GM13977 (cell line): Measurements from ENCODE around the gene CREB5.

Source experiments
- DNase-seq: peaks from one replicate; pipeline ENCODE4 v3.0.0; 2012; ENCODE audit warnings: low spot score
- in situ Hi-C: fragments of 300-500 bp; cut with MboI; formaldehyde crosslinking; loops from one replicate; pipeline ENCODE4 v1.12.0; 2022; ENCODE audit warnings: low sequenced_read_pairs, low pct_unique_long_range_greater_than_20kb, mixed read lengths, inconsistent platforms; ENCODE audit not compliant: unreplicated experiment
- TF ChIP-seq, protein P1 (sequence below): IDR thresholded peaks from 2 replicates; pipeline ENCODE4 v1.5.1; 2012; ENCODE audit warnings: mild to moderate bottlenecking, control low read depth; ENCODE audit not compliant: insufficient read depth; ENCODE audit errors: extremely low read depth, missing control alignments

Gene CREB5

DNA sequence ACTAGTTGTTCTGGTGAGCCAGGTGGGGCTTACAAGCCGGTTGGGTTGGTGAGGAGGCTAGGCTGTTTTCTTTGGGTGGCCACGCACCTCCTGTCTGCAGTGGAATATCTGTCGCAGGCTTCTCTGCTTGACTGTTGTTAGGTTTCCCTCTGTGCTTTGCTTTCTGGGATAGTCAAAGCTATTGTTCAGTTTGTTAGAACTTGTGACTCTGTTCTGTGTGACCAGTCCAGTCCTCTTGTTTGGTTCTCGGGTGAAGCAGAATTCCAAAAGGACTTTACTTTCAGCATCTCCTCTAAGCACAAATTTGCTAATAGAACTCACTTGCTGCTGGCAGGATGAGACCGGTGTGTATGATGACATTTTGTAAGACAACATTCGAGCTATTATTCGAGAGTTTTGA is 105.3 kb downstream of the CREB5 start:
- in situ Hi-C loops: no loop called here
- no peak for DNase-seq
- TF ChIP-seq, protein P1, sequence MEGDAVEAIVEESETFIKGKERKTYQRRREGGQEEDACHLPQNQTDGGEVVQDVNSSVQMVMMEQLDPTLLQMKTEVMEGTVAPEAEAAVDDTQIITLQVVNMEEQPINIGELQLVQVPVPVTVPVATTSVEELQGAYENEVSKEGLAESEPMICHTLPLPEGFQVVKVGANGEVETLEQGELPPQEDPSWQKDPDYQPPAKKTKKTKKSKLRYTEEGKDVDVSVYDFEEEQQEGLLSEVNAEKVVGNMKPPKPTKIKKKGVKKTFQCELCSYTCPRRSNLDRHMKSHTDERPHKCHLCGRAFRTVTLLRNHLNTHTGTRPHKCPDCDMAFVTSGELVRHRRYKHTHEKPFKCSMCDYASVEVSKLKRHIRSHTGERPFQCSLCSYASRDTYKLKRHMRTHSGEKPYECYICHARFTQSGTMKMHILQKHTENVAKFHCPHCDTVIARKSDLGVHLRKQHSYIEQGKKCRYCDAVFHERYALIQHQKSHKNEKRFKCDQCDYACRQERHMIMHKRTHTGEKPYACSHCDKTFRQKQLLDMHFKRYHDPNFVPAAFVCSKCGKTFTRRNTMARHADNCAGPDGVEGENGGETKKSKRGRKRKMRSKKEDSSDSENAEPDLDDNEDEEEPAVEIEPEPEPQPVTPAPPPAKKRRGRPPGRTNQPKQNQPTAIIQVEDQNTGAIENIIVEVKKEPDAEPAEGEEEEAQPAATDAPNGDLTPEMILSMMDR: no peak

DNA sequence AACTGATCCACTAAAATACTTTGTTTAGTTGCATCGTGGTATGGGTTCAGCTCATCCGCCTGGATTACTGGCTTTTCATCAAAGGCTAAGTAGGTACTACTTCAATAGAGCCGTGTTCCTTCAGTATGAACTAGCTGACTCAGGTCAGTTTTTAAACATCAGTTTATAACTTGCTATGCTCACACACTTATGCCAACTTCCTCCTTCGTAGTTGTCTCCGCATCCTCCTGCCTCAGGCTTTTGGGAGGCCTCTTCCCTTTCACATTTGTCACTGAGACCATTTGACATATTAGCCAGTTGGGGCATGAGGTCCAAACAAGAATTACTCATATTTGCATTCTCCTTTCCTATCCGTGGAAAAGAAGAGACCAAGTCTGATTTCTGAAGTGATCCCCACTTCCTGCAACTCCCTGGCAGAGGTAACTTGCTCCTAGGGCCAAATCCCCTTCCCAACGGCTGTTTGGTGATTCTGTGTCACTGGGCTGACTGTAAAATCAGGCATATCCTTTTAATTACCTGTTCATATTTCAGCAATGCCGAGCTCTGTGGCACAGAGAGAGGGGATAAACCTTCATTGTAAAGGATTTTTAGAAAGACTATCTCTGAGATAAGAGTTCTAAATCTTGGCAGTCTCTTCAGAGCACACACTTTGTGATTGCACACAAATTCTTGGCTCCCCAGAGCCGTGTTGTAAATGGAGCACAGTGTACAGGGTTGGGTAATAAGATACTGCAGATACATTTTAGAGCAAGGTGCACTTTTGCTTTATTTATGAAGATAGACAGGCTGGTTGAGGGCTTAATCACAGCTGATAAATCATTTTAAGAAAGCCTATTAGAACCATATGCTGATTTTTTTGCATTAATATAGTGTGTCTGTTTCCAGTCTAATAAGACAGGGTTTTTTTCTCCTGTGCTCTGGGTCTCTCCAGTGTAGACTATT is 108.0 kb downstream of the CREB5 start:
- DNase-seq: no peak
- TF ChIP-seq, protein P1: no peak
- in situ Hi-C loops: no loop called here

DNA sequence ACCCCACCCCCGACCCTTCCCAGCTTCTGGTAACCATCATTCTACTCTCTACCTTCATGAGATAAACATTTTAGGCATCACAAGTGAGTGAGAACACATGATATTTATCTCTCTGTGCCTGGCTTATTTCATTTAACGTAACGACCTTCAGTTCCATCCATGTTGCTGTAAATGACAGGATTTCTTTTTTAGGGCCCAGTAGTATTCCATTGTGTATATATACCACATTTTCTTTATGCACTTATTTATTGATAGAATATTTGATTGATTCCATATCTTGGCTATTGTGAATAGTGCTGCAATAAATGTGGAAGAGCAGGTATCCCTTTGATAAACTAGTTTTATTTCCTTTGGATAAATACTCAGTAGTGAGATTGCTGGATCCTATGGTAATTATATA is 112.7 kb downstream of the CREB5 start:
- in situ Hi-C loops: no loop called here
- TF ChIP-seq, protein P1: no peak
- no peak for DNase-seq

DNA sequence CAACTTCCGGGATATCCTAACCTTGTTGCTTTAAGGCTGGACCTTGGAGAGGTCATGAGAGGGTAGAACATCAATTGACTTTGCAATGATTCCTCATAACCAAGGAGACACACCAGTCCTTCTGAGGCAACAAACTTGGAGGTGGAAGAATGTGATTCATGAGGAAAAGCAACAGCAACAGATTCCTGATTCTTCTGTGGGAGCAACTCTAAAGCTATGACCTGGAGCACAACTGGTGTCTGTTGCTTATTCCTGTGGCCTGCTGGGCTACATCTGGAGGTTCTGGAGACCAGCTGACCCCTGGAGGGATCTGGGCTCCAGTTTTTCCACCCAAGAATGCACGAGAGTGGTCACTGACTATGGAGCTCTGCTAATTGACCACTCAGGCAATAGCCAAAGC is 116.6 kb downstream of the CREB5 start:
- TF ChIP-seq, protein P1: no peak
- in situ Hi-C loops: no loop called here
- DNase-seq: no peak

DNA sequence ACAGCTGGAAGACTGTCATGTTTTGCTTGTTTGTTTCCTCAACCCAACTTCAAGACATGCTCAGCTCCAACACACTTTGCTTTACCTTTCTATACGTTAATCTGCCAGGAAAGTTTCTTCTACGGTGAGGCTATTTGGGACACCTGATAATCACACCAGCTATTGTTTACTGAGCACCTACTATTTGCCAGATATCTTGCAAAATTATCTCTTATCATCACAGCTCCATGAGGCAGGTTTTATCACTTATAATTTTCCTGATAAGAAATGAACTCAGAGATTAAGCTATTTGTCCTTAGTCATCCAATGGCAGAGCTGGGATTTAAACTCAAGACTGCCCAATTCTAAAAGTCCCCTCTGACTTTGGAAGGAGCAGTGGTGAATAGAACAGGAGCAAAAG is 117.4 kb downstream of the CREB5 start:
- in situ Hi-C loops: no loop called here
- no peak for DNase-seq
- TF ChIP-seq, protein P1: no peak

DNA sequence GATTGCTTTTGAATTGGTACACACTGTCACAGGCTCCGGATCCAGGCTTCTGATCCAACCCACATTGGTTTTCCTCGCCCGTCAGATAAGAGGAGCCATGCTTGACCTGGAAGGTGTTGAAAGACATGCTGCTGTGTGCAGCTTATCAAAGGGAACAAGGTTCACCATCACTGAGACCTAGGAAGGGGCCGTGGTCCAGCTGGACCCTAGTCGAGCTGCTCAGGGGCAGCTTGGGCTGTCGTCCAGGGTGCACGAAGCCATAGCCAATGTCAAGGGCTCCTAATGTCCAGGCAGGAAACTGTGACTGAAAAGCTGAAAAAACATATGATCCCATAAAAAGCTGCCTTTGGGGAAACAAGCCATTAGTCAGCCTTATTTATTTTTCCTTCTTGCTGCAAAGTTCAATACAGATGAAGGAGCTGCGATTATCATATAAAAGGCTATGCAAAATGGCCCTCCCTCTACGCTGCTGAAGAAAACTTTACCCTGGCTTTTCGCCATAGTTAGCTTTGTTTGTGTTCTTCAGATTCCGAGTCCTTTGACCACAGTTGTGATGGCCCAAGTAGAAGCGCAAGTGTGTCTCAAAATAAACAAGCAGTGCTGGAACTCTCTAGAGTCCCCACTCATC is 118.0 kb downstream of the CREB5 start:
- no peak for DNase-seq
- TF ChIP-seq, protein P1: no peak
- in situ Hi-C loops: no loop called here
